Endothelial cell of umbilical vein (primary cell): Measurements from ENCODE around the gene ACAD9. TPM values are rescaled to one million over a fixed set of nuclear protein-coding genes. Genes with fewer than 3 reads are reported as not detected.

Experiments used
- BruUV-seq: library from RNA; stranded (reverse); fragments of 400-500 nt; replicated peaks from 2 replicates; lab custom pipeline; 2021; lab: Mats Ljungman, UMichigan
- CTCF ChIA-PET: fragments of 300-600, 350-600 bp; sonication (Branson Sonifier 250); formaldehyde crosslinking; loops from one replicate; lab custom pipeline; 2021; ENCODE audit warnings: antibody characterized with exemption, inconsistent platforms; lab: Charles Lee
- POLR2A ChIA-PET: fragments of 300-600, 350-600 bp; sonication (Branson Sonifier 250); formaldehyde crosslinking; loops from one replicate; lab custom pipeline; 2021; ENCODE audit warnings: antibody characterized with exemption, inconsistent platforms; lab: Charles Lee
- DNase-seq: peaks from one replicate; pipeline ENCODE4 v3.0.0-alpha.2; 2011; ENCODE audit warnings: low read depth, low spot score
- FAIRE-seq: peaks from 2 replicates; lab custom pipeline; 2011; peaks lifted over from hg19 to GRCh38; lab: Jason Lieb, UNC
- H2AFZ ChIP-seq: 2 replicates; pipeline ENCODE4 v1.6.0; 2012; ENCODE audit warnings: low read depth, low read length, control low read depth, inconsistent platforms
- H3K27ac ChIP-seq: 2 replicates; pipeline ENCODE4 v1.5.1; 2011; ENCODE audit warnings: low read depth, mild to moderate bottlenecking, control low read depth, low read length, moderate library complexity; ENCODE audit not compliant: insufficient read depth
- H3K27me3 ChIP-seq, 2 experiments: 2 replicates each; pipeline versions ENCODE4 v1.6.0 to v1.6.1; 2011; ENCODE audit warnings: low read length in 2 of 2, mixed read lengths in 1 of 2; ENCODE audit not compliant: control insufficient read depth in 2 of 2, insufficient read depth in 2 of 2
- H3K36me3 ChIP-seq, 2 experiments: 2 replicates in 1 of 2; 3 replicates in 1 of 2; pipeline ENCODE4 v1.5.1; 2011; ENCODE audit warnings: low read length in 2 of 2, mild to moderate bottlenecking in 1 of 2, moderate library complexity in 1 of 2; ENCODE audit not compliant: control insufficient read depth in 2 of 2, insufficient read depth in 2 of 2; ENCODE audit errors: extremely low read depth in 1 of 2
- H3K4me1 ChIP-seq: 3 replicates; pipeline ENCODE4 v1.5.1; 2011; ENCODE audit warnings: mild to moderate bottlenecking, low read length; ENCODE audit not compliant: control insufficient read depth, insufficient read depth; ENCODE audit errors: extremely low read depth
- H3K4me2 ChIP-seq: 2 replicates; pipeline ENCODE4 v1.6.1; 2011; ENCODE audit warnings: low read length, control low read depth, mixed read lengths; ENCODE audit not compliant: insufficient read depth
- H3K4me3 ChIP-seq, 3 experiments: fragments of 200-600 bp in 1 of 3; sonication (generic), shearing (Covaris generic) in 1 of 3; replicated peaks in 1 of 3; 2 replicates each; pipeline ENCODE4 v1.5.1; 2011 to 2016; ENCODE audit warnings: control low read depth in 3 of 3, low read length in 3 of 3, mild to moderate bottlenecking in 2 of 3, inconsistent platforms in 1 of 3, low read depth in 1 of 3, moderate library complexity in 1 of 3; ENCODE audit not compliant: insufficient read depth in 1 of 3
- H3K79me2 ChIP-seq: 2 replicates; pipeline ENCODE4 v1.6.0; 2012; ENCODE audit warnings: low read length, inconsistent platforms; ENCODE audit not compliant: control insufficient read depth, insufficient read depth
- H3K9ac ChIP-seq: replicated peaks from 2 replicates; pipeline ENCODE3; 2011; ENCODE audit warnings: low read length, control low read depth; ENCODE audit not compliant: insufficient read depth; ENCODE audit errors: extremely low read depth
- H3K9me1 ChIP-seq: replicated peaks from 3 replicates; pipeline ENCODE4 v1.6.0; 2011; ENCODE audit warnings: mild to moderate bottlenecking, low read length; ENCODE audit not compliant: control insufficient read depth, insufficient read depth; ENCODE audit errors: extremely low read depth
- H3K9me3 ChIP-seq: replicated peaks from 2 replicates; pipeline ENCODE4 v1.5.1; 2012; ENCODE audit warnings: low read length, inconsistent platforms; ENCODE audit not compliant: control insufficient read depth, insufficient read depth
- H4K20me1 ChIP-seq: replicated peaks from 2 replicates; pipeline ENCODE3; 2011; ENCODE audit warnings: mild to moderate bottlenecking, low read length; ENCODE audit not compliant: control insufficient read depth, insufficient read depth; ENCODE audit errors: extremely low read depth
- EZH2 ChIP-seq: IDR thresholded peaks from 2 replicates; pipeline ENCODE4 v1.6.1; 2012; ENCODE audit warnings: borderline replicate concordance, low read depth, mild to moderate bottlenecking, moderate library complexity, low read length, inconsistent platforms; ENCODE audit not compliant: severe bottlenecking
- FOS ChIP-seq: IDR thresholded peaks from 2 replicates; pipeline ENCODE4 v1.6.1; 2011; ENCODE audit warnings: mild to moderate bottlenecking, low read length, moderate library complexity, borderline replicate concordance; ENCODE audit not compliant: insufficient read depth
- GATA2 ChIP-seq: IDR thresholded peaks from 2 replicates; pipeline ENCODE4 v1.7.0; 2011; ENCODE audit warnings: low read depth, mild to moderate bottlenecking, moderate library complexity, mixed read lengths, low read length; ENCODE audit not compliant: insufficient read length, insufficient read depth
- MYC ChIP-seq: IDR thresholded peaks from one replicate; pipeline ENCODE4 v1.6.1; 2011; ENCODE audit warnings: mild to moderate bottlenecking, low read depth, low read length
- POLR2A ChIP-seq: IDR thresholded peaks from 2 replicates; pipeline ENCODE4 v1.6.1; 2012; ENCODE audit warnings: low read depth, mild to moderate bottlenecking, control low read depth, low read length
- dilution Hi-C: fragments of 300-500 bp; cut with MboI; formaldehyde crosslinking; loops from one replicate; pipeline ENCODE4 v1.15.0; 2019; ENCODE audit warnings: low sequenced_read_pairs; ENCODE audit not compliant: extremely low pct_ligation_motif_present
- intact Hi-C: fragments of 100-400 bp; cut with micrococcal nuclease; formaldehyde crosslinking; loops from one replicate; pipeline ENCODE4 v1.10.0; 2022
- polyA plus RNA-seq, 4 experiments: library from polyadenylated mRNA; depleted of rRNA in 3 of 4; stranded (reverse) in 3 of 4; unstranded in 1 of 4; fragments of >200 nt; gene quantifications; 2 replicates each; pipeline versions ENCODE4 v1.2.1 to v1.2.3, GENCODE V29; 2011 to 2012; ENCODE audit warnings: missing spikeins in 1 of 4
- total RNA-seq: library from RNA; stranded (reverse); gene quantifications from 2 replicates; pipeline ENCODE4 v1.2.3, GENCODE V29; 2021
- TF ChIP-seq, protein P1 (sequence below): IDR thresholded peaks from 2 replicates; pipeline ENCODE4 v1.6.1; 2011; ENCODE audit not compliant: insufficient read depth, insufficient read length

Gene ACAD9
- total and polyA plus RNA-seq, 2 donors (not counting 3 experiments of a cell fraction or from before 2014, with no cell fraction given), result 58.6 to 65.8 TPM

GRCh38 chr3:128881576-128881975 lies 2.2 kb downstream of the ACAD9 start:
- FAIRE-seq (peak; percentile 61), DNase-seq (no peak)
- no peak overlapping the region for H2AFZ ChIP-seq
- no peak overlapping the region for H3K4me3 ChIP-seq
- H3K9me1 ChIP-seq, result no peaks in the 10 kb centered on the region
- no peaks in the 10 kb centered on the region for H3K9me3 ChIP-seq
- no TSS peak for BruUV-seq
- peaks cover 2 to 11% of the 10 kb centered on the region in 2 experiments for H3K36me3 ChIP-seq
- TF ChIP-seq, protein P1, sequence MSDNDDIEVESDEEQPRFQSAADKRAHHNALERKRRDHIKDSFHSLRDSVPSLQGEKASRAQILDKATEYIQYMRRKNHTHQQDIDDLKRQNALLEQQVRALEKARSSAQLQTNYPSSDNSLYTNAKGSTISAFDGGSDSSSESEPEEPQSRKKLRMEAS, result no peak
- no peak for TF ChIP-seq GATA2
- TF ChIP-seq MYC, result no peak
- TF ChIP-seq EZH2, result no peak
- TF ChIP-seq POLR2A, result no peak
- peaks cover 43% of the 10 kb centered on the region for H3K79me2 ChIP-seq
- no peaks in the 10 kb centered on the region for H3K27me3 ChIP-seq
- H3K4me1 ChIP-seq, result peaks cover 23% of the 10 kb centered on the region
- POLR2A ChIA-PET, result no interaction called here
- H4K20me1 ChIP-seq, result no peaks in the 10 kb centered on the region
- no peak overlapping the region for H3K27ac ChIP-seq
- no peak overlapping the region for H3K9ac ChIP-seq
- CTCF ChIA-PET, result no interaction called here
- intact Hi-C loops (no loop called here), dilution Hi-C loops (no loop called here)
- H3K4me2 ChIP-seq, result no peak overlapping the region

- H3K4me2 ChIP-seq, result no peak overlapping the region
- BruUV-seq, result no TSS peak
- dilution Hi-C loops (no loop called here), intact Hi-C loops (no loop called here)
- H2AFZ ChIP-seq, result no peak overlapping the region
- H3K9me1 ChIP-seq, result no peaks in the 10 kb centered on the region
- H3K27me3 ChIP-seq, result no peaks in the 10 kb centered on the region
- H4K20me1 ChIP-seq, result no peaks in the 10 kb centered on the region
- H3K36me3 ChIP-seq, result peaks cover 2 to 17% of the 10 kb centered on the region in 2 experiments
- POLR2A ChIA-PET, result interaction anchor here (0.7 kb wide), 1 partner anchor 25 kb away, joined by 3 read pairs; no protein-coding TSS in a partner anchor
- peaks cover 44% of the 10 kb centered on the region for H3K79me2 ChIP-seq
- CTCF ChIA-PET, result interaction anchor here (0.6 to 1.0 kb wide), 2 partner anchors 10 to 599 kb away, joined by 3 read pairs; no protein-coding TSS in a partner anchor
- no peaks in the 10 kb centered on the region for H3K9me3 ChIP-seq
- peaks cover 23% of the 10 kb centered on the region for H3K4me1 ChIP-seq
- TF ChIP-seq MYC, result no peak
- TF ChIP-seq, protein P1, result no peak
- TF ChIP-seq POLR2A, result no peak
- TF ChIP-seq FOS, result no peak
- no peak overlapping the region for H3K4me3 ChIP-seq
- no peak for FAIRE-seq
- H3K9ac ChIP-seq, result no peak overlapping the region
- H3K27ac ChIP-seq, result no peak overlapping the region
- no peak for DNase-seq
Observed at GRCh38 chr3:128882719-128883118, 3.3 kb downstream of the ACAD9 start.
